Activated CD4-positive, alpha-beta T cell treated with anti-CD3 and anti-CD28 coated beads for 48 hours (primary cell): ENCODE results near the gene AP3M1.
"Not testable (repeated sequence)": the region's sequence is repeated elsewhere in the genome, so short reads cannot be mapped to it uniquely, and the experiment has no call there.

ENCODE experiments used
- DNase-seq: peaks from one replicate; pipeline ENCODE4 v3.0.0-alpha.2; 2020

AP3M1 gene

DNA sequence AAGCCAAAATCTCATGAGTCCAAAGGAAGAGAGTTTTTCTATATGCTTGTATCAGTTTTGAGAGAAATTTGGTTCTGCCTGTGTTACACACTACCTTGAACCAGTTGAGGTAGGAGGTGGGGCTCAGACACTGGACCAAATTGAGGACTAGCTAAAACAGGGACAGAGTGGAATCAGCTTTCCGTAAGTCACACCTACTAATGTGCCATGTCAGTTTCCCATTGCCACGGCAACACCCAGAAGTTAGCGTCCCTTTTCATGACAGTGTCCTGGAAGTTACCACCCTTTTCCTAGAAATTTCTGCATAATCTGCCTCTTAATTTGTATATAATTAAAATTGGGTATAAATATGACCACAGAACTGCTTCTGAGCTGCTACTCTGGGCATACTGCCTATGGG is 9.4 kb upstream of the AP3M1 start:
- DNase-seq: no peak

DNA sequence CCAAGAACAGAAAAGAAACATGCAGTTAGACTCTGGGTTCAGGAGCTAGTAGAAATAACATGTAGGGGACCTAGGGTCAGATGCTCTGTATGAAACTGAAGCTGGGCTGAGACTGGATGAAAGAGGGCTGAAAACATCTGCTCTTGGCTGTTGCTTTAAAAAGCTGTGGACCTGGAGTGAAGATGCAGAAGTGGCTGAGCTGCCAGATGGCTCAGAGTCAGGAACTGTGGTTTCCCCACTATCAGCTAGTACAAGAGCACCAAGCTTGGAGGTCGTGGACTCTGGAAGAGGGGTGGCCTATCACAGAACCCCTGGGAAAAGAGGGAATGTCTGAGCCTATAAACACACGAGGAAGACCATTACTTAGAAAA is 6.3 kb upstream of the AP3M1 start:
- DNase-seq: no peak

DNA sequence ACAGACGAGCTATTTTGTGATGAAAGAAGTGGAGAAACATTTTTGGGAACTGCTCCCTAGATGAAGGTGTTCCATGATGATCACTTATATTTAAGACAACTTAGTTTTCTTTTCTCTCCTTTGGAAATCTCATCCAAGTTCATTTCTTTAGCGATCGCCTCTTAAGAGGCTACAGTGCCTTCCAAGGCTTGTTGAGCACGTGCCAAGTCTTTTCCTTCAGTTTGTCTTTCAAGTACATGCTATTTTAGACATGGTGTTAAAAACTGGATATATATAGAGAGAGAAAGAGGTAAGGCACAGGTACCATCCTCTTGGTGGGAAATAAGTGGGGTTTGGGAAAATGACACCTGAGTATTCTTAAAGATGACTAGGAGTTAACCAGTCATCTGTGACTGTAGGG is 3.0 kb upstream of the AP3M1 start:
- DNase-seq: no peak

DNA sequence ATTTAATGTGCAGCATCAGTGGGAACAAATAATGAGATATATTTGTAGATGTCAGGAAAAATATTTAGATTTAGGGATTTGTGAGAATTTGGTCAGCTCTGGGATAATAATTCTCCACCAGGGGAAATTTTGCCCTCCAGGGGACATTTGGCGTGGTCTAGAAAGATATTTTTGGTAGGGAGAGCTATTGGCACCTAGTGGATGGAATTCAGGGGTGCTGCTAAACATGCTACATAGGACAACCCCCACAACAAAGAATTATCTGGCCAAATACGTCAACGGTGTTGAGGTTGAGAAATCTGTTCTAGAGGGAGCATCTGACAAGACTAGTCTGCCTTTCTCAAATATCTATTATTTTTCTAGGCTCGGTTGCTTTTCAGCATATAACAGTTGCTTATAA is 2.5 kb upstream of the AP3M1 start:
- no peak for DNase-seq

DNA sequence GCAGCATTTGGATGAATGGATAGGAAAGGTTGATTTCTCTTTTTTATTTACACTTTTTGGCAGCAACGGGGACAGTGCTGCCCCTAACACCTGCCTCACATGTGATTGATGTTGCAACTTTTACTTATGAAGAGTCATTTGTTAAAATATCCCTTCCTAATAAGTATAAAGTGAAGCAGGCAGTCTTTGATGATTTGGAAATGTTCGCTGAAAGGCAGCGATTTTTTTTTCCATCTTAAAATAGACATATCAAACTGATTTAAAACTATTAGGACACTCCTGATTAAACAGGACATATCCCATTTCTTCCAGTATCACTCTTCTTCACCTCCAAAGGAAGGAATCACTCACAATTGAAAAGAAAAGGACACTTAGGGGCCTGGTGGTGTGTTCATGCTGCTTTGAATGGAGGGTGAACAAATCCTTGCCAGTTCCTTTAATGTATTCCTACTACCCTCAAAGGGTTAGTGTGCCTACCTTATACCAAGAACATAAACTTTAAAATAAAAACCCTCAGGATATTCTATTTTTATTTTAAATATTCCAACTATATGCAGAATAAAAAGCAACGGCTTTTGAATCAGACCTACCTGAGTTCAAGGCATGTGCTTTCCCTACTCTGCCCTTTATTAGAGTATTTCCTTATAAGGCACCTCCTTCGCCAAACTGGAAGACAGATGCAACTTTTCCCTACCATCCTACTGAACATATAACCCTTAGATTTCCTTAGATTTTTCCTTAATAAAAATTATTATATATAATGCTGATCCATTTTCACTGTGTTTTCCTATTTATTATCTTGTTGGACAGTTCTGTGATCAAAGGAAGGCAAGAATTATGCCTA is 1.5 kb upstream of the AP3M1 start:
- no peak for DNase-seq

DNA sequence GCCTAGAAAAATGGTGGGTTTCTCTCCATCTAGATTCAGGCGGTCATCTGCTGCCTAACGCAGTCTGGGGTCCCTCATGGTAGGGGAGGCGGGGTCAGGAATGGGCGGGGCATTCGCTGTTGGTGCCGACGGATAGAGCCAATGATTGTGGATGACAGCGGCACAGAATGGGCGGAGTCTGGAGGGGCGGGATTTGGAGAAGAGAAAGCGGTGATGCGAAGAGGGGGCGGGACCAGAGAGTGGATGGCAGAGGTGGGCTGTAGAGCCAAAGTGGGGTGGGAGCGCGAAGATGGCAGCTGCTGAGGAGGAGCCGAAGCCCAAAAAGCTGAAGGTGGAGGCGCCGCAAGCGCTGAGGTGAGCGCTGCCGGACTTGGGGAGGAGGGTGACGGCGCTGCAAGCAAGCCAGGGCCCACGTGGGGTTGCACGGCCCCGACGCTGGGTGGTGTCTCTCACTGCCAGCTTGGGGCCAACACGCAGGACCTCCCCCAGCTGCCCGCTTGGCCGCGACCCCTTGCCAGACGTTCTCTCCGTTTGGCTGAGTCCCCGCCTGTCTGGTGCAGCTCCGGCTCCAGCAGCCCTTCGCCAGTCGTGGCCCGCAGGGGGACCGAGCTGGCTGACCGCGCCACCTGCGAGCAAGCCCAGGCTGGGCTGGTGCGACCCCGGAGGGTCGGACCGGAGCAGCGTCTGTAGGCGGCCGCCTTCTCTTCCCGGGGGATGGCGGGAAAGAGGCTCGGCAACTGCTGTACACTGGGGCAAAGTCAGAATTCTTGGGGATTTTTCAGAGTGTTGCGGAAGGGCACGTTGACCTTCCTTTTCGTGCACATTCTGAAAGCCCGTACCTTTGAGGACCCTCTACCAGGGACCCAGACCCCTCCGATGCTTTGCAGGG is 606 bp upstream of the AP3M1 start, which contains the start of gene ADK:
Gene ADK (plus strand): TSS at position 232 of the 889 bp plus-strand sequence. CDS start 58 bp downstream, at position 290.
- DNase-seq: peak; percentile 100

DNA sequence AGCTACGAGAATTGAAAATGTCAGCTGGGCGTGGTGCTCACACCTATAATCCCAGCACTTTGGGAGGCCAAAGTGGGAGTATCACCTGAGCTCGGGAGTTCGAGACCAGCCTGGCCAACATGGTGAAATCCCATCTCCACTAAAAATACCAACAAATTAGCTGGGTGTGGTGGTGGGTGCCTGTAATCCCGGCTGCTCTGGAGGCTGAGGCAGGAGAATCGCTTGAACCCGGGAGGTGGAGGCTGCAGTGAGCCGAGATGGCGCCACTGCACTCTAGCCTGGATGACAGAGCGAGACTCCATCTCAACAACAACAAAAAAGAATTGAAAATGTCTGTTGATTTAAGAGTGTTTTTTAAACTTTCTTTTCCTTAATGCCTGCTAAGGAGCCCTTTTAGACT is 3.6 kb downstream of the AP3M1 start:
- DNase-seq: not testable (repeated sequence)

DNA sequence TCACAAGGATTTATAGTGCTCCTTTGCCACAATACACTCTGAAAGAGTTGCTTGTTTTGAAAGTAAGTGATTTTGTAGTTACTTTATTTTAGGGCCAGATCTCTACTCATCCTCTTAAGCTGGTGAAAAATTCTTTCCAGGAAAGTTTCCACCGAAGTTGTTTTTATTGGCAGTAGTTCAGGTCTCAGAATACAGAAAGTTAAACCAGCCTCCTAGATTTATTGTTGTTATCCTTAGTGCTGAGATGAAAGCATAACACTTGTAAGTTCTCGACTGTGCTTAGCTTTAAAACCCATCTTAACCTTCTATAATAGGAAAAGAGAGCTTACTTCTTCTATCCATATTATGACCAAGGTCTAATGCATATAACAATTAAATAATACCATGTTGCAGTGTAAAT is 5.5 kb downstream of the AP3M1 start:
- DNase-seq: no peak

DNA sequence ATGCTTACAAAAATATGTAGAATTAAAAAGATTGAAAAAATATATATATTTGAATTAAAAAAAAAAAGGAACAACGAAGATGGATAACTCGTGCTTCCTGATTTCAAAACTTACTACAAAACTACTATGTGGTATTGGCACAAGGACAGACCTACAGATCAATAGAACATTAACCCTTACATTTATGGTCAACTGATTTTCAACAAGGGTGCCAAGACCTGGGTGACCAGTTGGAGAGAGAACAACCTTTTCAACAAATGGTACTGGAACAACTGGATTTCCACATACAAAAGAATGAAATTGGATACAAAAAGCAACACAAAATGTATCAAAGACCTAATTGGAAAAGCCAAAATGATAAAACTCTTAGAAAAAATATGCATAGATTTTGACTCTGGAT is 10.1 kb downstream of the AP3M1 start:
- no peak for DNase-seq

DNA sequence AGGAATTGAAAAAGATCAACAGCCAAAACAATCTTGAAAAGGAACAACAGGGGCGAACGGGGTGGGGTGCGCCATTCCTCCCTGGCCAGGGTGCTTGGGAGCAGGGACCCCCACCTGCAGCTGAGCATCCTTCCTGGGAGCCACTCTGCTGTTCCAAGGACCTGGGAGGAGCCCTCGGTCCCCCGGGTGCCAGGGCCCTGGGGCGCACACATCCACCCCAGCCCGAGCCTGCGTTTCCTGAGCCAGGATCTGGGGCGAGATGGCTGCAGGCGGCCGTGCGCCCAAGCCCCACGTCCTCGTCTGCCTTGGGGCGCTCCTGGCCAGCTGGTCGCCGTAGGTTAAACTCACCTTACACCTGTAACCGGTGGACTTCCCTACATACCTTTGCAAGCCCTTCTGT is 10.6 kb downstream of the AP3M1 start:
- DNase-seq: no peak

DNA sequence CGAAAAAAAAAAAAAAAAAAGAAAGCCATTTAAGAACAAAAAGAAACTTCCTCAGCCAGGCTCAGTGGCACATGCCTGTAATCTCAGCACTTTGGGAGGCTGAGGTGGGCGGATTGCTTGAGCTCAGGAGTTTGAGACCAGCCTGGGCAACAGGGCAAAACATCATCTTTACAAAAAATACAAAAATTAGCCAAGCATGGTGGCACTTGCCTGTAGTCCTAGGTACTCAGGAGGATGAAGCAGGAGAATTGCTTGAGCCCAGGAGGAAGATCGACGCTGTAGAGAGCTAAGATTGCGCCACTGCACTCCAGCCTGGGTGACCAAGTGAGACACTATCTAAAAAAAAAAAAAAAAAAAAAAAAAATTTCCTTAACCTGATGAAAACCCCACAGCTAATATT is 12.0 kb downstream of the AP3M1 start:
- not testable (repeated sequence) for DNase-seq

DNA sequence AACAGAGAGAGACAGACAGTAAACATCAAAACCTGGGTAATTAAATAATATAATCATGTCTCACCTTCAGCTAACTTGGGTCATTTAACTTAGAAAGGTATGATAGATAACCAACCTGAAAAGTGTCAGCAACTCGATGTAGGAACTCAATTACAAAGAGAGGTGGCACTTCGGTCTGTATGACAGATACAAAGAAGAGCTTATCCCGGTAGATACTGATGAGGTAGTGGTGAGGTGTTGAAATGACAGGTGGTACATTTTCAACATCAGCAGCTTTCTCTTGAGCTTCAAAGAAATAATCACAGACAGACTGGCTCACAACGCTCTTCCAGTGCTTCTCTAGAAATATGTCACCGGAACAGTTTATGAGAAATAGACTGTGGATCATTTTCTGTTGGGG is 12.6 kb downstream of the AP3M1 start:
- DNase-seq: no peak

DNA sequence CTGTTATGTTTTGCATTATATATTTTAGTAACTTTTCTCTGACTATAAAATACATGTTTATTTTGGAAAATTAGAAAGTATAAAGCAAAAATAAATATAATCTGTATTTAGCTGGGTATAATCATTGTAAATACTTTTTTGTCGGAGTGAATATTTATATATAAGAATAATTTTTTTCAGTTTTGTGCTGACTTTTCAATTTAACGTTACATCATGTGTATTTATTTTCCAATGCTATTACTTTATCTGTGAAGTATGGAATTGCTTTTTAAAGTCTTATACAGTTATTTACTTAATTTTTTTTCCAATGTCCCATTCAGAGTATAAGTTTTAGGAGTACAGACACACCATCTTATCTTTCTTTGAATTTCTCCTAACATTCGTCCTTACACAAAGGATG is 15.2 kb downstream of the AP3M1 start:
- DNase-seq: no peak

DNA sequence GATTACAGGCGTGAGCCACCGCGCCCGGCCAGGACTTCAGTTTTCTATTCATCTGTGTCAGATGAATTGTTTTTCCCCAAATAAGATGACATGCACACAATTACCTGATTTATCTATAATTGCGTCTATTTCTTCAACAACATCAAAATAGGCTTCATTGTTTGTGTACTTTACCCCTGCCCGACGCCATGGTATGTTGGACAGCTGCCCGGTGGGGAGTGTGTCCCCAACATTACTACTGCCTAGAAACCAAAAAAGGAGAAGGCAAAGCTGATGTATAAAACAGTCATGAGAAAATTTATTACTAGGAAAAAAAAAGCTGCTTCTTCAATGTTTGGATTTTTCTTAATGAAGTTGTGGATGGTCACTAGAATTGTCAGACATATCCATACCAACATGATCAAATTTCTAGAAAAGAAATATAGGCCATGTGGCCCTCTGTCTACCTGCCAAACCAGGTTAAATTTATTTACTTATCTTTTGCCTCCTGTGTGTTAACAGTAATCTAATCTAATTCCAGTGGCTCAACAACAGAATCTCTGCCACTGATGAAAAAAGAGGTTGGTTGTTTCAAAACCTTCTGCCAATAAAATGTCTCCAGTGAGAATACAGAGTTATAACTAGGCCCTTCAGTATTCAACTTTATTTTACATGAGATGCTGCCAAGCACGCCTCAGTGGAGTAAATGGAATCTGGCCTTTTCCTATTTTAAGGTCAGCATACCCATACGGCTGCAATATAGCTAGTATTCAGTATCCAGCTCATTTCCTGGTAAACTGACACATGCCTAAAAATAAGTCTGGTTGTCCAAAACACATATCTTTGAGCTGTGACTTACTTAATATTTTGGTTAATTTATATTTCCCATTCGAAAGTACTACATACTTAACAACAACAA is 16.5 kb downstream of the AP3M1 start:
- no peak for DNase-seq

DNA sequence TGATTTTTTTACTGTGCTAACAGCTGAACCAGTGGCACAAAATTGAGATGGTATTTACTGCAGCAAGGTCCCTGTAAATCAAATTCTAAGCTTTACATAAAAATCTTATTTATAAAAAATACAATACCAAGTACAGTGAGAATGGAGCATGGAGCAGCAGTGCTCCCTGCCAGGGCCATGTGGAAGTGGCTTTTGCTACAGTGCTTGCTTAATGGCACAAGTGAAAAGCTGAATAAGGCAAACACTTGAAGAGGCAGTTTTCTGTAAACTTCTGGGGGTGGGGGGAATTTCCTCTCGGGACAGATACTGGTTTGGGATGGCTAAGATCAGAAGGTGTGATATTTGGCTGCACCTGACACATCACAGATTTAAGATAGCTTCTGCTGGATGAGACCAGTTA is 27.5 kb downstream of the AP3M1 start:
- DNase-seq: no peak

DNA sequence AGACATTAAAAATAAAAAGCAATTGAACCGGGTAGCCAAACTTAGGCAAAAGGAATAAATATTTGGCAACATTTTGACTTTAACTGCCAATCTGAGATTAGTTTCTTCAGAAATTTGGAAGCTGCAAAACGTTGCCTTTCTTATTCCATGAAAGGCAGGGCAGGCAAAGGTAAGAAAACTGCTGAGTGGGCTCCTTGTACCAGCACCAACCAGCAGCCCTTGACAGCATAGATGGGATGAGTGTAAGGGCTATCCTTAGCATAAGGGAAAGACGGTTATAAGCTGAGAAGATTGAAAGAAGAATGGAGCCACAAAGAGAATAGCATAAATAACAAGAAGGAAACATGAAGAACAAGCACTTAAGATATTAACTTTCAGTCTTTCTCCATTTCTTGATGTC is 28.6 kb downstream of the AP3M1 start:
- DNase-seq: no peak

DNA sequence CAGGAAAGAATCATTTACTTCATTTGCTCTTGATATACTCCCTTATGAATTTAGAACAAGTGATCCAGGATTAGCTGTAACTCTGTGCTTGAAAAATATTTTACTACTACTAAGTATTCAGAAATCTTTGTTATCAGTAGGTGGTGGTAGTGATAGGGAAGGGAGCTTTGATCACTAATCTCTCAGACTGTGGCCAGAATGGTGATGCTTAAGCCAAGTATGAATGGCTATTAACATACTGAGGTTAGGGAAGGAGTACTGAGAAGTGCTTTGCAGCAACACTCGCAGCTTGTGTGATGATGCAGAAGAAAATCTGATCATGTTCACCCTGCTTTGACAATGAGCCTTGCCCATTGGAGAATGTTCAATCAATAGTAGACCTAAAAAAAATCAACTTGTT is 29.3 kb downstream of the AP3M1 start:
- DNase-seq: no peak

DNA sequence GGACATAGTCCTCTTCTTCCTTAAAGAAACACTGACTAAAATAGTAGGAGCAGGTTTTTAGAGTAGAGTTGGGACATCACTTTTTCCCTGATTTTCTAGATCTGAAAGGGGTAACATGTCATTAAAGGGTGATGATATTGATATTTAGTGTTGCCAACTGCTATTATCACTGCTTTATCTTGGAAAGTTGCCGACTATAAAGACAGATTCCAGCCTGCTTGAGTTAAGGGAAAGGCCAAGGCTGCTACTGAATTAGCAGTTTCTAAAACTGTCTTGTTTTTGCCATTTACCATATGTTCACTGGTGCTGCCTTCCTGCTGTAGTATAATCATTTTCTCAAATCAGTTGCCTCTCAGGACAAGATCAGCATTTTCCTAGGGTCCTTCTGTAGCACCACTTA is 29.7 kb downstream of the AP3M1 start:
- no peak for DNase-seq

DNA sequence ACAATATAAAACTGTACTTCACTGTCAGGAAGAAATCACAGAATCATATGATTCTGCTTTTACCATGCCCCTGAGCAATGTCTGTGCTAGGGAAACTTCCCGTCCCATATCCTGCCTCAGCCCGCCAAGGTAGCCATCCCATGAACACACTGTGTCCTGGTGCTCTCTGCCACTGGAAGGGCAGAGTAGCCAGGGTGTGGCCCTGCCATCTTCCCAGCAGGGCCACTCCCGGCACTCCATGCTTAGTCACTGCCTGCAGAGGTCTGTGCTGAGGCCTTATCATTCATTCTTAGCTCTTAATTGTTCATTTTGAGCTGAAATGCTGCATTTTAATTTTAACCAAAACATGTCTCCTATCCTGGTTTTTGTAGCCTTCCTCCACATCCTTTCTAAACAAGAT is 31.8 kb downstream of the AP3M1 start:
- no peak for DNase-seq

DNA sequence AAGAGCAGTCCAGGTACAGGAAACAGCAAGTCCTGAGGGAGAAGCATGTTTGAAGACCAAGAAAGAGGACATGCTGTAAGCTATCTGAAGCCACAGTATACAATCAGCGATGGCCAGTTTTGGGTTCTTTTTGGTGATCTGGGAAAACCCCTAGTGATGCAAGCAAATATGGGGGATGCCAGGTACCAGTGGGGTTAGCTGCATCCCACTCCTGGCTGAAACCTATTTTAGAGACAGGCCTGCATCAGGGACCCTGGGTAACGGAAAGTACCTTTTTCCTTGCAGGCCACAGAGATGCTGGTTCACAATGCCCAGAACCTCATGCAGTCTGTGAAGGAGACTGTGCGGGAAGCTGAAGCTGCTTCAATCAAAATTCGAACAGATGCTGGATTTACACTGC is 32.9 kb downstream of the AP3M1 start:
- DNase-seq: no peak

DNA sequence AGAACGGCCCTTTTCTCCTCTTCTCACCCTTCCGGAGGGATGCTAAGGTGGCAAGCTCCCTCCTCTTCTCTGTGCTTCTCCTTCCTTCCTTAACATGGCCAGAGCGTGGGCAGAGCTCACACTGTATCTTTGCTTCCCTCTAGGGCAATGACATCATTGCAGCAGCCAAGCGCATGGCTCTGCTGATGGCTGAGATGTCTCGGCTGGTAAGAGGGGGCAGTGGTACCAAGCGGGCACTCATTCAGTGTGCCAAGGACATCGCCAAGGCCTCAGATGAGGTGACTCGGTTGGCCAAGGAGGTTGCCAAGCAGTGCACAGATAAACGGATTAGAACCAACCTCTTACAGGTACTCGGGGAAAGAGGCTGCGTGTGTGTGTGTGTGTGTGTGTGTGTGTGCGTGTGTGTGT is 36.6 kb downstream of the AP3M1 start:
- no peak for DNase-seq

DNA sequence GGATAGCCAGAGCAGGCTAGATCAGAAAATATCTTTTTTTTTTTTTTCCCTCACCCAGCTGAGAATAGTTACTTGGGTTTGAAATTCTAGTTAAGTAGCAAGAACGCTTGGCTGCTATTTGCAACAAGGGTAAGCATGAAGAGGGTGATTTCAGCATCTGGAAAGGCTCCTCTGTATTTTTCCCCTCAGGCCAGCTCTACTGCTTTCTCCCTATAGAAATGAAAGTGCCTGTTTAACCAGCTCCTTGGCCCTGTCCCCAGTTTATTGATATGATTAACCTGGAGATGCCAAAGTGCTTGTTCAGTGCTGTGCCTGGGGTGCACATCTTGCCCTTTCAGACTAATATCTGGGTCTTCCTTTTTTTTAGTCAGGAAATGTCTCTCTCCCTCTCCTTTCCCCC is 37.1 kb downstream of the AP3M1 start:
- no peak for DNase-seq

DNA sequence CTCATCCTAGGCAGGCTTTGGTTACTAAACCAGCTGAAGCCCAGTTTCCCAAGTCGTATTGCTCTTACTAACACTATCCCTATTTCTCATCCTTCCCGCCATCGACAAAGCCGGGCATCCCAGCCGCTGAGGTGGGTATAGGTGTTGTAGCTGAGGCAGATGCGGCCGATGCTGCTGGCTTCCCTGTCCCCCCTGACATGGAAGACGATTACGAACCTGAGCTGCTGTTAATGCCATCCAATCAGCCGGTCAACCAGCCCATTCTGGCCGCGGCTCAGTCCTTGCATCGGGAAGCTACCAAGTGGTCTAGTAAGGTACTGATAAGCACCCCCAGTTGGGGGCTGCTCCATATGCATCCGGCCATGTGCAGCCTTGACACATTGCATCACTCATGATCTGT is 38.8 kb downstream of the AP3M1 start:
- no peak for DNase-seq
